DMS79 treated with DMSO at 0.1 percent for 48 hours (cell line): ENCODE results near the gene NFIA.
A peak's percentile ranks its signal among the peaks of the same experiment; 100 is the strongest.

Source experiments
- DNase-seq: peaks from one replicate; lab custom pipeline; 2025; lab: John Stamatoyannopoulos, UW

The NFIA gene

GRCh38 chr1:61247051-61247825 is 164.9 kb downstream of the NFIA start:
- DNase-seq, result peak; percentile 68

DNA sequence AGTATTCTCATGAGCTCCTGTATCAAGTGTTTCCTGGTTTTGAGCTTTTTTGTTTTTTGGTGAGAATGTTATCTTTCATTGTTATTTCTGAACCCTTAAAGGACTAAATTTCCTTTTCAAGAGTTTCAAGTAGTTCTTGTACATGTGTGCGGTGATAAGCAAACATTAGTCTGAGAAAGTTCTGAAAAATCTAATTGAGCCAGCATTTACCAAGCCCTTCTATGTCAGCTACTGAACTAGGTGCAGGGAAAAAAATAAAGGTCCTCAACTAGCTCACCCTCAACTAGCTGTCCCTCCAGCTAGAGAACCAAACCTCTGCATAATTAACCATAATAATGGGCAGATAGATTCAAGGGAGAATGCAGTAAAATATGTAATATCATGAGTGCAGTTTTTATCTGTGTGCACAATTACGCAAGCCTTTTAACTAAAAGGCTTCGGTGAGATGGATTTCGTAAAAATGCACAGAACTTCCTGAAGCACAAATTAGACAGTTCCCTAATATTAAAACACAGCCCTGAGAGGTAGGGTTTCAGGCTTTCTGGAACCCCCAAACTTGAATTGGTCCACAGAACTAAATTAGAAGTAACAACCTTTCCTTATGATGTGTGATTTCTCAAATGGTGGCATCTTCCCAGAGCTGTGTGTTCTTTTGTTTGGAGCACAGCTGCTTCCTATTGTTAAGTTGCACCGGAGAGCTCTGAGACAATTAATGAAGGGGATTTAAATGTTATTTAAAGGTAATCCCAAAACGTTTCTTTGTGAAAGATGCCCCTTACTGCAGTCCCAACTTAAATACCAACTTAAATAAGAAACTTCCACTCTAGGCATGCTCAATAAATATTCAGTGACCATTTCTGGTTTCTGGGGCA is 165.8 kb downstream of the NFIA start:
- peak; percentile 68 for DNase-seq

- no peak for DNase-seq
These were observed 168.6 kb downstream of the NFIA start for GRCh38 chr1:61250933-61251332.

GRCh38 chr1:61253059-61253735 is 170.8 kb downstream of the NFIA start:
- peak; percentile 20 for DNase-seq

- DNase-seq, result no peak
These were observed 171.7 kb downstream of the NFIA start for GRCh38 chr1:61253912-61254633.

DNA sequence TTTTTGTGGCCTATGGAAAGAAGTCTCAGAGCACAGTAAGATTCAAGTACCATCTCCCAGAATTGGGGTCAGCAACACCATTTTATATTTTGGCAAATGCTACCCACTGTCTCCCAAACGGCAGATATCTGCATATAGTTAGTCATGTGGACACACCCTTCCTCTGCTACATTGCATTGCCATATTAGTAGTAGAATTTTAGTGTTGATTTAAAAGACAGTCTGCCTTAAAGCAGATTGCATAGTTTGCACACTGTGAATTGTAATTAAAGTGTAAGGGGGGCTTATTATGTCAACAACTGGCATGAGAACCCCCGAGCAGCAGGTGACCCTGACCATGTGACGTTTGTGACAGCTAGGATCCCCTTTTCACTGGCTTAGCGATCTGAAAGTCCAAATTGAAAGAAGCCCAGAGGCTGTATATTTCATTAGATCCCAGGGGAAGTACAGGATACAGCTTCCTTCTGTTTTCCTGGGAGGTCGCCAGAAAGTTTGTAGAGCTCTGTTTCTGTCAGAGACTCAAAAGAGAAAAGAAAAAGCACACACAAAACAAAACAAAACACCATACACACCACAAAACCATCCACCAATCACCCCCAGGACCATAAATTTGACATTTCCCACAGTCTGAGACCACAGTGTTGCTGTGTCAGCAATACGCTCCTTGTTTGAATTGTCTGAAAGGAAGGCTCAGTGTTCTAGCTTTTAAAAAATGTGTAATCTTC is 172.4 kb downstream of the NFIA start:
- no peak for DNase-seq

- DNase-seq, result no peak
These were observed 173.0 kb downstream of the NFIA start for GRCh38 chr1:61255358-61255703.

DNA sequence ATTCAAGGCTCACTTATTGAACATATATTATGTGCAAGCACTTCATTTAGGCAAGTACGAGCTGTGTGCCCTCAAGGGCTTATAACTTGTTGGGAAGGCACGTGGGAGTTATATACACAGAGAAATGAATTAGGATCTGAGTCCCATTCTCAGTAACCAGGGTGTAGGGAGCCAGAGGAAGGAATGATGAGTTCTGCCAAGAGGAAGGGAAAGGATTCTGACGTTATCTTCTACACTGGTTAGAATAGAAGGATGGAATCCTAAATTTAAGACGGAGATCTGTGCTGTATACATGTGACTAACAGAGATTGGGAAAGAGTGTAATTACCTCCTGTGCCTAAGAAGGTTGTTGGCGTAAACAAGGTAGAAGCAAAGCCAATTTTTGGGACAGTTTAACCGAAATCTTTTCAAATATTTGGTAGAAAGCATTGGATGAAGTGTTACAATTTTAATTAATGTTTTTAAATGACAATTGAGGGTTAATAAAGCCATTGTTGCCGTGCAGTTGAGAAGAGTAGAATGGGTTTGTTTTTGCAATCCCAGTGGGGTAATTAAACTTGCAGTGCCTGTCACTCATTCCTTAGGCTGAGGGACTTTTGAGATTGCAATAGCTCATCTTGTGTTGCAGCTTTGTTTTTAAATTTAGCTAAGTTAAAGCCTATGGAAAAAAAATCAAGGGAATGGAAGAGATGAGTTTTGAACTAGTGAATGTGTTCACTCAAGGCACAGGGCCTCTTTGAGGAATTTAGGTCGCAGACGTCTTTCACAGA is 177.2 kb downstream of the NFIA start:
- no peak for DNase-seq

- no peak for DNase-seq
These were observed 177.8 kb downstream of the NFIA start for GRCh38 chr1:61260171-61260570.

GRCh38 chr1:61261595-61261994 is 179.2 kb downstream of the NFIA start:
- DNase-seq, result no peak

DNA sequence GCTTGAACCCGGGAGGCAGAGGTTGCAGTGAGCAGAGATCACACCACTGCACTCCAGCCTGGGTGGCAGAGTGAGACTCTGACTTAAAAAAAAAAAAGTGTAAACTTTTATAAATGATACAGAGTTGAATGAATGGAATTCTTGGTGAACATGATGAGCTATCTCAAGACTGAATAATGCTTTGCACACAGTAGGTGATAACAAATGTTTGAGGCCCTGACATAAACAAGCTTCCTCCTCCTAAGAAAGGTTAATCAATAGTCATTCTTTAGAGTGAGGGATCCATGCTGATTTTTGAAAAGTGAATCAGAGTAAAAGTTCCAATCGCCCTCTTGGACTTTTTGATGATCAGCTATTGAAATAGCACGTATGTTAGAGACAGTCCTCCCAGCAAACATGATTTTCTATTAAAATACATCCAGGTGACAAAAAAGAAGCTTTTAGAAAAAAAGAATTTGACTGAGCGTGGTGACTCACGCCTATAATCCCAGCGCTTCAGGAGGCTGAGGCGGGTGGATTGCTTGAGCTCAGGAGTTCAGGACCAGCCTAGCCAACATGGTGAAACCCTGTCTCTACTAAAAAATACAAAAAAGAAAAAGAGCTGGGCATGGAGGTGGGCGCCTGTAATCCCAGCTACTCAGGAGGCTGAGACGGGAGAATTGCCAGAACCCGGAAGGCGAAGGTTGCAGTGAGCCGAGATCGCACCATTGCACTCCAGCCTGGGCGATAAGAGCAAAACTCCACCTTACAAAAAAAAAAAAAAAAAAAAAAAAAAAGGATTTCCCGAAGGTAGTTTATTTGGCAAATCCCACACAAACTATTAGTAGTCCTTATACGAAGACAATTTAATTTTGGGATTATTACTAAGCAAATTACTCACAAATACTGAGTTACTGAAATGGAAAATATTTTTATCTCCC is 181.8 kb downstream of the NFIA start:
- no peak for DNase-seq

DNA sequence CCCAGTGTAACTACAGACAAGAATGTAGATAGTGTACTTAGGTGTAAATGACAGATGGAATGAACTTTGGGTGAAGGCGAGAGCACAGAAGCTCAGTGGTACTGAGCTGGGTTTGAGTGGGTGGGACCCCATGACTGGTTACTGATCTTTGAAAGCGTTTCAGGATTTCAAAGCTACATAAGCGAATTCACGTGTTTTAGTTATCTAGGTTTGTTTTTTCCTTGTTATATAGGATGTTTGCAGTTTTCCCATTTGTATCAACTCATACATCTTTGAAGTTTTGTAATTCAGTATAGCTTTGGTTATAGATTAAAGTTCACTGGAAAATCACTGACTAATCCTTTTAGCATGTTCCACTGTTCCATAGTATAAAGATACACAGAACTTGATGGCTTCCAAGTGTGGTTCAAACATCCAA is 182.5 kb downstream of the NFIA start:
- DNase-seq, result no peak

GRCh38 chr1:61265665-61266064 is 183.3 kb downstream of the NFIA start:
- DNase-seq, result no peak

GRCh38 chr1:61266738-61267137 is 184.4 kb downstream of the NFIA start:
- DNase-seq, result no peak

- no peak for DNase-seq
These were observed 186.3 kb downstream of the NFIA start for GRCh38 chr1:61268546-61269240.

GRCh38 chr1:61269602-61270001 is 187.2 kb downstream of the NFIA start:
- DNase-seq, result no peak

GRCh38 chr1:61270107-61270506 is 187.7 kb downstream of the NFIA start:
- DNase-seq, result no peak

DNA sequence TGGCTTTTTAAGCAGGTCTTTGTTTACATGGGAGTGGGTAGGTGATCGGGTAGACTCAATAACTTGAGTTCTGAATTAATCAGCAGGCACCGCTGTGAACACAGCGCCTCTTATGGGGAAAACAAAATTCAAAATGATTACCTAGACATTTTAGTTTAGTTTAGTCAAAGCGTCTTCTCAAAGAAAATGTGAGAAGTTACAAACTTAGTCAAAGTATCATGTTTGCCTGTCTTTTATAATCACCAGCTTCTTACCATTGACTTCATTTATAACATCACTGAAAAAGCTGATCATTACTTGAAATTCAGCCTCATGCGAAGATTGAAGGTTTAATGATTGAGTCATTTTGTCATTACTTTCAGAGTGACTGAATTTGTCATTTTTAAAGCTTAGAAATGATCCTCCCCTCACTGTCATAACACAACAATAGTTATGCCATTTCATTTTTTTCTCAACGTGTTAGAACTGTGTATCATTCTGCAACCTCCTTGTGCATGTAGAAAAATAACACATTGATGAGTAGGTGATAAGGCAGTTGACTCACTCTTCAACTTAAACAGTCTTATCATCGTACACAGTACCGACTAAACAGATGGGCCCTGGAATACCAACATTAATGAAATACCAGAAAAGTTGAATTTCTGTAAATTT is 188.5 kb downstream of the NFIA start:
- no peak for DNase-seq
